ENCODE results near the gene BMF. TPM values are rescaled to one million over a fixed set of nuclear protein-coding genes. Genes with fewer than 3 reads are reported as not detected.
A peak's percentile ranks its signal among the peaks of the same experiment; 100 is the strongest.

BMF gene
- polyA plus RNA-seq, 2 of the 4 experiments (the other 2 are of a cell fraction) = 1.4 to 1.6 TPM

DNA sequence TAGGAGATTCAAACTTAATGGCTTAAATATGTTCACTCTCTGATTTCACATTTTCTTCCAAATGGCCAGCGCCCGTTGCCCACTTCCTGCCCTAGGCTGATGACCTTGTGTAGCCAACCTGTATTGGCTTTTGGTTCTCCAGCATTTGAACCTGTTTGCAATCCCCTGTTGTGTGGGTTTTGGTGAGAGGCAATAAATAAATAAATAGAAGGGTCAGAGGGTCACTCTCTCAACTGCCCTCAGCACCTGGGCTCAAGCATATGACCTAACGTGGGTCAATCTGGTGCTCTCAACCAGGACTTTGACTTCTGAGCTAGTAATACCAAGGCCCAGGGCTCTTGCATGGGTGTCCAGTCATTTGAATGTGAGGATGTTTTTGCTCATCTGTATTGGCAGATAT is 67.9 kb downstream of the BMF start (continued):
- no peak for TF ChIP-seq CHD2 (IDR thresholded peaks at IDR 0.05; ENCODE audit: low read length, partially characterized antibody)

DNA sequence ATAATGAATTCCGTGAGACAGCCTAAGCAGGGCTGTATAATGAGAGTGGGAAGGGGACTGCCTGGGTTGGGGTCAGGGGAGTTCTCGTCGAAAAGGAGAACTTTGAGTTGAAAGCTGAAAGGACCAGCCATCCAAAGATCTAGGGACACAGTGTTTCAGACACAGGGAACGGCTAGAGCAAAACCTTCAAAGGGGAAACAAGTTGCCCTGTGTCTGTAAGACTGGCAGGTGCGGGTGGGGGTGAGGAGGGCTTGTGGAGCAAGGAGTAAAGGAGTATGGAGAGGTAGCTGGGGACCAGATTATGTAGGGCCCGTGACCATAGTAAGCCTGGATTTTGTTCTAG is 68.4 kb downstream of the BMF start:
- TF ChIP-seq, protein P1, sequence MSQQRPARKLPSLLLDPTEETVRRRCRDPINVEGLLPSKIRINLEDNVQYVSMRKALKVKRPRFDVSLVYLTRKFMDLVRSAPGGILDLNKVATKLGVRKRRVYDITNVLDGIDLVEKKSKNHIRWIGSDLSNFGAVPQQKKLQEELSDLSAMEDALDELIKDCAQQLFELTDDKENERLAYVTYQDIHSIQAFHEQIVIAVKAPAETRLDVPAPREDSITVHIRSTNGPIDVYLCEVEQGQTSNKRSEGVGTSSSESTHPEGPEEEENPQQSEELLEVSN (IDR thresholded peaks at IDR 0.05; ENCODE audit: borderline replicate concordance, low read depth) = no peak
- TF ChIP-seq, protein P2, sequence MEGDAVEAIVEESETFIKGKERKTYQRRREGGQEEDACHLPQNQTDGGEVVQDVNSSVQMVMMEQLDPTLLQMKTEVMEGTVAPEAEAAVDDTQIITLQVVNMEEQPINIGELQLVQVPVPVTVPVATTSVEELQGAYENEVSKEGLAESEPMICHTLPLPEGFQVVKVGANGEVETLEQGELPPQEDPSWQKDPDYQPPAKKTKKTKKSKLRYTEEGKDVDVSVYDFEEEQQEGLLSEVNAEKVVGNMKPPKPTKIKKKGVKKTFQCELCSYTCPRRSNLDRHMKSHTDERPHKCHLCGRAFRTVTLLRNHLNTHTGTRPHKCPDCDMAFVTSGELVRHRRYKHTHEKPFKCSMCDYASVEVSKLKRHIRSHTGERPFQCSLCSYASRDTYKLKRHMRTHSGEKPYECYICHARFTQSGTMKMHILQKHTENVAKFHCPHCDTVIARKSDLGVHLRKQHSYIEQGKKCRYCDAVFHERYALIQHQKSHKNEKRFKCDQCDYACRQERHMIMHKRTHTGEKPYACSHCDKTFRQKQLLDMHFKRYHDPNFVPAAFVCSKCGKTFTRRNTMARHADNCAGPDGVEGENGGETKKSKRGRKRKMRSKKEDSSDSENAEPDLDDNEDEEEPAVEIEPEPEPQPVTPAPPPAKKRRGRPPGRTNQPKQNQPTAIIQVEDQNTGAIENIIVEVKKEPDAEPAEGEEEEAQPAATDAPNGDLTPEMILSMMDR (IDR thresholded peaks at IDR 0.05) = no peak
- TF ChIP-seq HEYL (CRISPR knock-in tag; IDR thresholded peaks at IDR 0.05) = no peak
- no peak for TF ChIP-seq POLR2A (IDR thresholded peaks at IDR 0.05; ENCODE audit: low read length)
- no peak for TF ChIP-seq MAZ (IDR thresholded peaks at IDR 0.05; ENCODE audit: borderline replicate concordance, low read depth, low read length)
- no peak for TF ChIP-seq NR3C1 (IDR thresholded peaks at IDR 0.05)
- TF ChIP-seq, protein P3, sequence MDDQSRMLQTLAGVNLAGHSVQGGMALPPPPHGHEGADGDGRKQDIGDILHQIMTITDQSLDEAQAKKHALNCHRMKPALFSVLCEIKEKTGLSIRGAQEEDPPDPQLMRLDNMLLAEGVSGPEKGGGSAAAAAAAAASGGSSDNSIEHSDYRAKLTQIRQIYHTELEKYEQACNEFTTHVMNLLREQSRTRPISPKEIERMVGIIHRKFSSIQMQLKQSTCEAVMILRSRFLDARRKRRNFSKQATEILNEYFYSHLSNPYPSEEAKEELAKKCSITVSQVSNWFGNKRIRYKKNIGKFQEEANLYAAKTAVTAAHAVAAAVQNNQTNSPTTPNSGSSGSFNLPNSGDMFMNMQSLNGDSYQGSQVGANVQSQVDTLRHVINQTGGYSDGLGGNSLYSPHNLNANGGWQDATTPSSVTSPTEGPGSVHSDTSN (IDR thresholded peaks at IDR 0.05) = no peak
- TF ChIP-seq NFE2L2 (conservative IDR thresholded peaks at IDR 0.05; ENCODE audit: low read length) = no peak
- TF ChIP-seq HOXB5 (CRISPR knock-in tag; IDR thresholded peaks at IDR 0.05) = no peak
- TF ChIP-seq RAD21 (conservative IDR thresholded peaks at IDR 0.05 in 1 of 2, IDR thresholded peaks at IDR 0.05 in 1 of 2) = no peak
- TF ChIP-seq JUN (IDR thresholded peaks at IDR 0.05) = no peak
- TF ChIP-seq ZNF302 (CRISPR knock-in tag; IDR thresholded peaks at IDR 0.05) = no peak
- TF ChIP-seq MAFK (IDR thresholded peaks at IDR 0.05; ENCODE audit: partially characterized antibody) = no peak
- TF ChIP-seq, protein P4, sequence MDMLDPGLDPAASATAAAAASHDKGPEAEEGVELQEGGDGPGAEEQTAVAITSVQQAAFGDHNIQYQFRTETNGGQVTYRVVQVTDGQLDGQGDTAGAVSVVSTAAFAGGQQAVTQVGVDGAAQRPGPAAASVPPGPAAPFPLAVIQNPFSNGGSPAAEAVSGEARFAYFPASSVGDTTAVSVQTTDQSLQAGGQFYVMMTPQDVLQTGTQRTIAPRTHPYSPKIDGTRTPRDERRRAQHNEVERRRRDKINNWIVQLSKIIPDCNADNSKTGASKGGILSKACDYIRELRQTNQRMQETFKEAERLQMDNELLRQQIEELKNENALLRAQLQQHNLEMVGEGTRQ (IDR thresholded peaks at IDR 0.05) = no peak
- no peak for TF ChIP-seq FOSB (CRISPR knock-in tag; IDR thresholded peaks at IDR 0.05)
- TF ChIP-seq CHD2 (IDR thresholded peaks at IDR 0.05; ENCODE audit: low read length, partially characterized antibody) = no peak
- TF ChIP-seq ELK1 (IDR thresholded peaks at IDR 0.05; ENCODE audit: low read depth, low read length) = no peak
- TF ChIP-seq HOXA7 (CRISPR knock-in tag; IDR thresholded peaks at IDR 0.05) = no peak
- no peak for TF ChIP-seq REST (IDR thresholded peaks at IDR 0.05)
- TF ChIP-seq ZC3H11A (IDR thresholded peaks at IDR 0.05) = no peak
- ChIA-PET CTCF (interaction anchor here (0.9 to 12.9 kb wide), 7 partner anchors 12 to 239 kb away, joined by 3 to 174 read pairs (median 4); partner anchors contain the start of gene BMF), POLR2A (no interaction called here)
- Histone ChIP-seq H3K9me3 (no peaks in the 10 kb centered on the region), H3K4me1 (peaks cover 18% of the 10 kb centered on the region; the same call in 2 of the 3 replicates), H3K4me2 (peak overlapping the region; percentile 76), H3K4me3 (peak overlapping the region; percentile 99; the same call in 1 of the 3 replicates), H3K27ac (no peak overlapping the region; a peak in 1 of 6 replicates)
- no peak for FAIRE-seq
- 92% methylated on average over 6 of the region's 6 CpGs for WGBS (ENCODE audit: missing lambda C conversion rate)
- no peak for ATAC-seq
- DNase-seq (ENCODE audit: low read depth in 1 of 2, low spot score in 1 of 2) = no peak
